GM19395 (cell line): Measurements from ENCODE around the gene RPS21.

Experiments
- ATAC-seq: cut with Tn5 transposase; IDR thresholded peaks from one replicate; pipeline ENCODE4 v1.9.1; 2021; ENCODE audit warnings: mild to moderate bottlenecking, moderate library complexity; ENCODE audit not compliant: unreplicated experiment

The RPS21 gene

GRCh38 chr20:62409086-62409853, 22.4 kb downstream of the RPS21 start:
- no peak for ATAC-seq

GRCh38 chr20:62409931-62410745, 23.2 kb downstream of the RPS21 start:
- no peak for ATAC-seq

DNA sequence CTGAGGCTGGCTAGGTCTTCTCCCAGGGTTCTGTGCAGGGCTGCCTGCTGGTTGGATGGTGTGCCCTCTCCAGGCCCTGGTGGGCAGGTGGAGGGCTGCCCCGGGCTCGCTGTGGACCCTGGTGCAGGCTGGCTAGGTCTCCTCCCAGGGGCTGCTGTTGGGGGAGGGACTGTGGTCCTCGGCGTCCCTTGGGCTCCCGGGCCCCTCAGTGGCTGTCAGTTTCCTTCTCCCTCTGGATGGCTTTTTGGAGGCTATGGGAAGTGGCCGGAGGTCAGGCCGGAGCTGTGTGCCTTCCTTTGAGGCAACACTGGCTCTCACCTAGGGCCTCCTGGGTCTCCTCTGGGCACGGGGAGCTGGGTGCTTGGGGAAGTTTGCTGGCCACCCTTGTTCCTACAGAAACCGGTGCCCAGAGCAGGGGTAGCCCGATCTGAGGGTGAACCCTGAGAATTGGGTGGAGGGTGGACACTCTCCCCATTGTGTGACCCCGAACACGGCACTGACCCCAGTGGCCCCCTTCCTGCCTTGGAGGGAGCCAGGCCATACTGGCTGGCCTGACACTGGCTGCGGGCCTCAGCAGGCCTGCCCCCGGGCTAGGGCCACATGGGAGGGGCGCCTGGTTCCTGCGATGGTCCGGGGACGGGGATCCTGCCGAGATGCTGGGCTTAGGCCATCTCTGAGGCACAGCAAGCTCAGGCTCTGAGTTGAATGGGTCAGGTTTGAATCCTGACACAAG, 24.0 kb downstream of the RPS21 start:
- no peak for ATAC-seq

DNA sequence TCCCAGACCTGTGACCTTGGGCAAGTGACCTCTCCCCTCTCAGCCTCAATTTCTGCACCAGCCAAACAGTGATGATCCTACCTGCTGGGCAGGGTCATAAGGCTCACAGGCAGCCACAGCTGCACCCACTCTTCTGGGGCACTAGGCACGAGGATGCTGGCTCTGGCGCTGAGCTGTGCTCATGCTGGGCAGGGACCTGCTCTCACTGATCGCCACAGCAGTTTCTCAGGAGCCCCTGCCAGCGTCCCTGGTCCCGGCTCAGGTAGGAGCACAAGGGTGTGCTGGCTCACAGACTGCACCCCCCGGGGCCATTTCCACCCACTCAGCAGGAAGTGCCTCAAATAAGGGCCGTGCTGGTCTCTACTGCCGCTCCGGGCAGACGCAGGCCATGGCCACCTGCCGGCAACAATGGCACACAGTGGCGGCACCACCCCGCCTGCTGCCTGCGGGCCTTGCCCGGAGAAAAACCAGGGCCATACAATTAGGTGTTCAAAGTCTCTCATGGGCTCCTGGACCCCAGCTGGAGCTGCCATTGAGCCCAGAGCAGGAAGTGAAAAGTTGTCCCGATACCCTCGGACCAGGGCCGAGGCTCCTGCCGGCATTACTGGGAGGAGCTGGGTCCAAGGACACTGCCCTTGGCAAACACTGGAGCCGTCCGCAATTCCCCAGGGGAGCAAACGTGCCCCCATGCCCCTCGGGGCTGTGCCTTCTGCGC, 24.7 kb downstream of the RPS21 start:
- no peak for ATAC-seq

DNA sequence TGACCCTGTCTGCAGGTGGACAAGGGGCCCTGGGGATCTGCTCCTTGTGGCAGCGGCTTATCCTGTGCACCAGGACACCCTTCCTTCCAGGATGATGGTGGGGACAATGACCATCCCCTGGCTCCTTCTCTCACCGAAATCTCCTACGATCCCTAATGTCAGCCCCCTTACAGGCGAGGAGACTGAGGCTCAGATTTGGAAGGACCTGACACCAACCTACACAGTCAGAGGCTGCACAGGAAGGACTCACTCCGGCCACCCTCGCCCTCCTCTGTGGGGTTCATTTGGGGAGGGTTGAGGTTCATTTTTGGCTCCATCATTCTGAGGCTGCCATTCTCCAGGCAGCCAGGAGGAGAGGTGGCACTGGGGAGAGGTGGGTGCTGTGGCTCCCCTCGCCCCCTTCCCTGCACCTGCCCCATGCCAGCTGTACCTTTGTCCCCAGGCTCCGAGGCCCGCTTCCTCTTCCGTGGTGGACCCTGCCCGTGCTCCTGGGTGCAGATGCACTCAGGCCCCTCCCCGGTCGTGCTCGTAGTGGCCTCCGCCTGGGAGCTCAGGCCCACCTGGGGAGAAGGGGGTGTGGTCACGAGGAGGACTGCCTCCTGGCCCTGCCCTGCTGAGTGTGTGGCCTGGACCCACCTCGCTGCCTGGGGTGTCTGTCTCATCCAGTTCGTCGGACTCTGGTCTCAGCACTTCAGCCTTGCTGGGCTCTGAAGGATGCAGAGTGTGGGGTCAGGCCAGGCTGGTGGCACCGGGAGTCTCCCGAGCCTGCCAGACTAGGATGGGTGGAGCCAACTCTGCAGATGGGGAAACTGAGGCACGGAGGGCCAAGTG, 25.5 kb downstream of the RPS21 start:
- ATAC-seq = no peak

DNA sequence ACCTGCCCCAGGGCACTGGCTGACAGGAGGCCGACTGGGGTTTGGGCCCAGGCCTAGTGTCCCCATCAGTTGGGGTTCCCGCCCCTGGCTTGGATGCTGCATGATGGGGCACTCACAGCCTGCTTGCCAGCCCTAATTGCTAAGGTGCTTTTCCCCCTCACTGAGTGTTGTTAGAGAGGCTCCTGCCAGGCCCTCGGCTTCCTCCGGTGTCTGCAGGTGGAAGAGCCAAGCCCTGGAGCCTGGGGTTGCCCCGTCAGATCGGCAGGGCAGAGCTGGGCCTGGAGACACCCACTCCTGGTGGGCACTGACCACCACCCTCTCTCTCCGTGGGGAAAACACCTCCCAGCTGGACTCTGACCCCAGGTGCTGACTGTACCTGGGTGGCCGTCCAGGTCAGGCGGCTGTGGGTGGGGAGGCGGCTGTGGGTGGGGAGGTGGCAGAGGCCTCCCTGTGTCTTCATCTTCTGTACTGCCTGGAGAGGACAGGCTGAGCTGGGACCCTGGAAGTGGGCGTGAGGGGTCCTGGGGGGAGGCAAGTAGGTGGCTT, 26.2 kb downstream of the RPS21 start:
- no peak for ATAC-seq

DNA sequence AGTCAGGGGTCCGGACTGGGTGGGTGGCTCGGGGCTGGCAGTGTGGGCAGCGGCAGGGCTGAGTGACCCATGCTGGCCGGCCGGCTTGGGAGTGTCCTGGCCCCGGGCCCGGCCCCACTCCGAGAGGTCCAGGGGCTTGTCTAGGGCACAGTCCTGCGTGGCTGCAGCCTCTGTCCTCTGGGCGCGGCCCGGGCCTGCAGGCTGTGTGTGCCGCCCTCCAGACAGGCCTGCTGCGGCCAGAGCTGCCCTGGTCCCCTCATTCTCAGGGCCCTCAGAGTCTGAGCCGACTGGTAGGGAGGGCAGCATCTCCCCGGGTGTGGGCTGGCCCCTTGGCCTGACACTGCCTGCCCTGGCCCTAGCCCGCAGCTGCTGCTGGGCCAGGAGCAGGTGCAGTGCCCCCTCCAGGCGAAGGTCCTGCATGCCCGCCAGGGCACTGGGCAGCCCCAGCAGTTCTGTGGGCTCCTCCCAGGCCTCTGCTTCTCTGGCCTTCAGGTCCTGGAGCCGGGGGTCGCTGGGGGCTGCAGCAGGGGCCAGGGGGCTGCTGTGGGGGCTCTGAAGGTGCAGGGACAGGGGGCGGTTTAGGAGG, 27.1 kb downstream of the RPS21 start:
- no peak for ATAC-seq

GRCh38 chr20:62415354-62416111, 28.6 kb downstream of the RPS21 start:
- ATAC-seq = no peak

- no peak for ATAC-seq
These were observed 30.0 kb downstream of the RPS21 start for GRCh38 chr20:62416651-62417637.

DNA sequence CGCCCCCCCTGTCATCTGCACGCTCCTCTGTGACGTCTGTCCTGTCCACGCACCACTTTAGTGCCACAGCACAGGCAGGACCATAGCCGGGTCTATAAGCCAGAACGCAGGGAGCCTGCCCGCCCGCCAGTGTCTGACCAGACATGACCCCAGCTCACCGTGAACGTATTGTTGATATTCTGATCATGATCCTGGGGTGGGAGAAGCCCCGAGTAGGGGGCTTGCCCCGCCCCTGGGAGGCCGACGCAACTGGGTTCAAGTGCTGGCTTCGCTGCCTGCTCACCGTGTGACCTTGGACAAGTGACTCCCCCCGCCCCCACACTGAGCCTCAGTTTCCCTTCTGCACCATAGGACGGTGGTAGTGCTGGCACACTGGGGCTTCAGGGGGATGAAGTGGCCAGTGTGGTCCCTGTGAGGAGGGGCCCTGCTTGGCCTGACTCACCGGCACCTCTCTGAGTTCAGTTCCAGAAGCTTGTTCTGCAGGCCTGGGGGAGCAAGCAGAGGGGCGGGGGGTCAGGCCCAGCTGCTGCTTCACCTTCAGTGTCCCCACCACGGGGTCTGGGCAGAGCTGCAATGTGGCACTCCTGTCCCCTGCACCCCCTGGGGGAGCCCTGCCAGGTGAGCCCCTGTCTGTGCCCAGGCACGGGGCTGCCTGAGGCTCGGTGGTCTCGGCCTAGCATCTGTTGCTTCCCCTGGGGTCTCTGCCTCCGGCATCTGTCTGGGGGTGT, 31.2 kb downstream of the RPS21 start:
- ATAC-seq = no peak

- ATAC-seq = no peak
These were observed 32.0 kb downstream of the RPS21 start for GRCh38 chr20:62418709-62419487.

GRCh38 chr20:62419759-62420158, 32.9 kb downstream of the RPS21 start:
- no peak for ATAC-seq

GRCh38 chr20:62420846-62421715, 34.2 kb downstream of the RPS21 start:
- ATAC-seq = no peak

DNA sequence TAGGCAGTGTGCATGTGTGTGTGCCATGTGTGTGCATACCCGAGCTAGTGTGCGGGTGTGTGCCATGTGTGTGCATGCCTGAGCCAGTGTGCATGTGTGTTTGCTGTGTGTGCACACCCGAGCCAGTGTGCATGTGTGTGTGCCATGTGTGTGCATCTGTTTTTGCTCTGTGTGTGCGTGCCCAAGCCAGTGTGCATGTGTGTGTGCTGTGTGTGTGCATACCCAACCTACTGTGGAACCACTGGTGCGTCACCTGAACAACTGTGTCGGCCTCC, 34.8 kb downstream of the RPS21 start:
- no peak for ATAC-seq

- no peak for ATAC-seq
These were observed 35.9 kb downstream of the RPS21 start for GRCh38 chr20:62422636-62423325.
